ENCODE results near the gene PELI3. TPM values are rescaled to one million over a fixed set of nuclear protein-coding genes. Genes with fewer than 3 reads are reported as not detected.

PELI3 gene
- total and polyA plus RNA-seq, 2 of the 8 experiments (the other 6 are each of a cell fraction or from before 2014, with no cell fraction given) = 5.2 to 7.6 TPM

DNA sequence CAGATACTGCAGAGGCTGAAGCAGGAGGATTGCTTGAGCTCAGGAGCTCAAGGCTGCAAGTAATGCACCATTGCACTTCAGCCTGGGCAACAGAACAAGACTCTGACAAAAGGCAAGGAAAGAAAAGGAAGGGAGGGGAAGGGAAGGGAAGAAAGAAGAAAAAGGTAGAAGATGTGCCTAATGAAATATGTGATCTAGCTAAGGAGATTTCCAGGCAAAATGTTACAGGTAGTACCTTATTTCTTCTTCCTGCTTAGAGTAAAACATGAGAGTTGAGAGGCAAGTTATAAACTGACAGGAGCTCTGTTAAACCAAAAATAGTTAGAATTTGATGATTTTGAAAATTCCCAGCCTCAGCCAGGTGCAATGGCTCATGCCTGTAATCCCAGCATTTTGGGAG, 4.7 kb upstream of the PELI3 start:
- Histone ChIP-seq H3K4ac (replicated peaks; ENCODE audit: insufficient read length, low read depth, low read length) (no peak overlapping the region), H3K18ac (ENCODE audit: extremely low read depth, low read length) (no peak overlapping the region), H4K8ac (ENCODE audit: extremely low read depth, insufficient read depth, low read length) (no peak overlapping the region), H3K36me3 (ENCODE audit: control insufficient read depth in 2 of 4, insufficient read depth in 4 of 4, low read length in 3 of 4) (no peaks in the 10 kb centered on the region; a peak in 1 of 8 replicates), H4K91ac (replicated peaks; ENCODE audit: insufficient read length, low read length) (no peak overlapping the region), H3K9ac (replicated peaks in 1 of 4; ENCODE audit: extremely low read depth in 1 of 4, low read depth in 3 of 4, low read length in 3 of 4) (no peak overlapping the region), H2BK5ac (ENCODE audit: low read depth, low read length) (no peak overlapping the region), H2BK15ac (ENCODE audit: low read length) (no peak overlapping the region), H3K4me2 (ENCODE audit: insufficient read depth in 1 of 2, low read depth in 2 of 2, low read length in 2 of 2) (no peak overlapping the region), H3K79me1 (ENCODE audit: low read depth, low read length) (no peaks in the 10 kb centered on the region), H3K4me1 (replicated peaks in 1 of 4; ENCODE audit: control insufficient read depth in 3 of 4, insufficient read depth in 4 of 4, low read length in 3 of 4) (peaks cover 3 to 12% (median 8%) of the 10 kb centered on the region in 4 experiments), H4K20me1 (replicated peaks in 1 of 2; ENCODE audit: control insufficient read depth in 1 of 2, insufficient read depth in 2 of 2, low read length in 2 of 2) (no peaks in the 10 kb centered on the region), H4K5ac (ENCODE audit: insufficient read length, low read depth, low read length) (no peak overlapping the region), H3K23me2 (ENCODE audit: low read depth, low read length) (peaks cover 8% of the 10 kb centered on the region), H2BK120ac (replicated peaks; ENCODE audit: low read depth, low read length) (no peak overlapping the region), H3K27ac (ENCODE audit: low read depth, low read length) (no peak overlapping the region), H2AK5ac (ENCODE audit: low read depth, low read length) (no peak overlapping the region), H2AFZ (ENCODE audit: low read length) (no peak overlapping the region), H3K4me3 (ENCODE audit: extremely low read depth in 1 of 4, insufficient read depth in 2 of 4, low read depth in 3 of 4, low read length in 4 of 4) (no peak overlapping the region), H2BK20ac (ENCODE audit: low read length) (no peak overlapping the region), H3K79me2 (ENCODE audit: control insufficient read depth in 1 of 2, insufficient read depth in 2 of 2, low read length in 2 of 2) (no peaks in the 10 kb centered on the region), H3K56ac (replicated peaks; ENCODE audit: insufficient read length, low read depth, low read length) (no peak overlapping the region), H3K9me3 (ENCODE audit: insufficient read depth in 2 of 2, low read depth in 1 of 2, low read length in 1 of 2) (peaks cover 4% of the 10 kb centered on the region in 2 experiments; a peak in 2 of 4 replicates), H3K27me3 (replicated peaks in 1 of 4; ENCODE audit: control insufficient read depth in 3 of 4, extremely low read depth in 1 of 4, insufficient read depth in 3 of 4, low read length in 3 of 4) (no peaks in the 10 kb centered on the region), H3K14ac (ENCODE audit: insufficient read length) (no peak overlapping the region), H2BK12ac (ENCODE audit: low read depth, low read length) (no peak overlapping the region), H3K23ac (ENCODE audit: insufficient read length) (no peak overlapping the region)
- no peak for FAIRE-seq
- TF ChIP-seq CBX8 (IDR thresholded peaks at IDR 0.05; ENCODE audit: borderline replicate concordance, low read depth, low read length) (no peak), TAF1 (IDR thresholded peaks at IDR 0.05; ENCODE audit: low read depth, low read length) (no peak), JUND (IDR thresholded peaks at IDR 0.05; ENCODE audit: low read length) (no peak)
- DNase-seq (ENCODE audit: low read depth in 1 of 2, low spot score in 2 of 2) = no peak
- CTCF ChIA-PET (ENCODE audit: partially characterized antibody) = interaction anchor here (0.7 to 2.3 kb wide), 5 partner anchors 23 to 216 kb away, joined by 3 to 11 read pairs (median 7); partner anchors contain the start of genes MRPL11 and RBM4B
- POLR2A ChIA-PET (ENCODE audit: partially characterized antibody) = interaction anchor here (1.1 to 1.5 kb wide), 3 partner anchors 17 to 46 kb away, joined by 3 to 6 read pairs (median 3); partner anchors contain the start of genes DPP3 and MRPL11
